ACC112 (cell line): ENCODE data around the gene KLF11.

ENCODE experiments used
- H2AFZ ChIP-seq: fragments of 200-600 bp; sonication (generic); one replicate; pipeline ENCODE4 v1.6.0; 2017; ENCODE audit warnings: antibody characterized with exemption, low read length; ENCODE audit not compliant: unreplicated experiment
- H3K27ac ChIP-seq: fragments of 200-600 bp; sonication (generic); 2 replicates; pipeline ENCODE4 v1.5.1; 2014; ENCODE audit warnings: low read depth, mild to moderate bottlenecking, antibody characterized with exemption, low read length, moderate library complexity
- H3K27me3 ChIP-seq: fragments of 200-600 bp; sonication (generic); 2 replicates; pipeline ENCODE4 v1.6.1; 2014; ENCODE audit warnings: mild to moderate bottlenecking, antibody characterized with exemption, low read length, moderate library complexity, mixed read lengths; ENCODE audit not compliant: insufficient read depth
- H3K36me3 ChIP-seq: fragments of 200-600 bp; sonication (generic); 2 replicates; pipeline ENCODE4 v1.6.1; 2016; ENCODE audit warnings: mild to moderate bottlenecking, antibody characterized with exemption, low read length, moderate library complexity, mixed read lengths; ENCODE audit not compliant: insufficient read depth
- H3K4me1 ChIP-seq: fragments of 200-600 bp; sonication (generic); one replicate; pipeline ENCODE4 v1.6.1; 2016; ENCODE audit warnings: low read length, mixed read lengths; ENCODE audit not compliant: insufficient read depth, unreplicated experiment, control insufficient read depth
- H3K4me3 ChIP-seq: fragments of 200-600 bp; sonication (generic); 2 replicates; pipeline ENCODE4 v1.5.1; 2014; ENCODE audit warnings: mild to moderate bottlenecking, low read depth, low read length
- H3K79me2 ChIP-seq: fragments of 200-600 bp; sonication (generic); one replicate; pipeline ENCODE4 v1.6.0; 2016; ENCODE audit warnings: low read length; ENCODE audit not compliant: control insufficient read depth, unreplicated experiment, insufficient read depth

Gene KLF11

DNA sequence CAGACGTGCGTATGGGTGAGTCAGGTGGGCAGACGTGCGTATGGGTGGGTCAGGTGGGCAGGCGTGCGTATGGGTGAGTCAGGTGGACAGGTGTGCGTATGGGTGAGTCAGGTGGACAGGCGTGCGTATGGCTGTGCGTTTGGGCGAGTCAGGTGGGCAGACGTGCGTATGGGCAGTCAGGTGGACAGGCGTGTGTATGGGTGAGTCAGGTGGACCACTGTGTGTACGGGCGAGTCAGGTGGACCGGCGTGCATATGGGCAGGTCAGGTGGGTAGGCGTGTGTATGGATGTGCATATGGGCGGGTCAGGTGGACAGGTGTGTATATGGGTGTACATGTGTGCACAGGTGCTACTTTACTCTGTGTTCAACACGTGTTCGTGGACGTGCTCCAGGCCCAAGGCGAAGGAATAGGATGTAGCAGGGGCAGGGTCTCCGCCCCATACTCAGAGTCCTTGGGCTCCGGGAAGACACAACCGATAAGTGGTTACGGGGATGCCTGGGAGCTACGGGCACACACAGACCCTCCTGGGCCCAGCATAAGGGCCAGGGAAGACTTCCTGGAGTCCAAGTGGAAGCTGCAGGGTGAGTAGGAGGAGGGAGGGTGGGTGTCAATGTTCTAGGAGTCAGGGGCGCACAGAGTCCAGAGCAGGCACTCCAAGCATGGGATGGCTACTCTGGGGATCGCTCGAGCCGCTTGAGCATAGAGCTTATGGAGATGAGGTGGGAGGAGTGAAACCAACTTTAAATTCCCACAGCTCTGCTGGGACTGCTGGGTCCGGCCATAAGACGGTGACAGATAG, 27.1 kb upstream of the KLF11 start:
- H3K79me2 ChIP-seq: no peaks in the 10 kb centered on the region
- no peak overlapping the region for H2AFZ ChIP-seq
- no peaks in the 10 kb centered on the region for H3K27me3 ChIP-seq
- no peaks in the 10 kb centered on the region for H3K36me3 ChIP-seq
- H3K4me3 ChIP-seq: no peak overlapping the region
- no peak overlapping the region for H3K27ac ChIP-seq
- no peaks in the 10 kb centered on the region for H3K4me1 ChIP-seq

DNA sequence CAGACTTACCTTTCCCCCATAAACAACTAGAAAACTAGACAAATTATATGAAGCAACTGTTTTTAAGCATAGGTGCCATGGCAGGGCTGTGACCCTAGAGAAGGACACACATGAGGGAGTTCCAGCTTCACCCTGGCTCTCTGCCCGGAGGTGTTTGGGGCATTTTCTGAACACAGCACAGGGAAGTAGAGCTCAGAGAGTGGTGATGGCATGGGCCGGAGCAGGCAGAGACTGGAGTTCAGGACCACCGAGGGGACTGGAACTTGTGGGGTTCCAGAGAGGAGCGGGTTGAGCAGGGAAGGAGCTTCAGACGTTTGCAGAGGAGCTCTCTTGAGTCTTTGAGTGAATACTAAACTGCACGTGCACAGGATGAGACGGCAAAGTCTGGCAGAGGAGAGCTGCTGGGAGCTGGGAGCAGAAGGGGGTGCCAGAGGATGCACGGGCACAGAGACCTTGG, 26.5 kb upstream of the KLF11 start:
- Histone ChIP-seq H3K4me3 (no peak overlapping the region), H3K36me3 (no peaks in the 10 kb centered on the region)

DNA sequence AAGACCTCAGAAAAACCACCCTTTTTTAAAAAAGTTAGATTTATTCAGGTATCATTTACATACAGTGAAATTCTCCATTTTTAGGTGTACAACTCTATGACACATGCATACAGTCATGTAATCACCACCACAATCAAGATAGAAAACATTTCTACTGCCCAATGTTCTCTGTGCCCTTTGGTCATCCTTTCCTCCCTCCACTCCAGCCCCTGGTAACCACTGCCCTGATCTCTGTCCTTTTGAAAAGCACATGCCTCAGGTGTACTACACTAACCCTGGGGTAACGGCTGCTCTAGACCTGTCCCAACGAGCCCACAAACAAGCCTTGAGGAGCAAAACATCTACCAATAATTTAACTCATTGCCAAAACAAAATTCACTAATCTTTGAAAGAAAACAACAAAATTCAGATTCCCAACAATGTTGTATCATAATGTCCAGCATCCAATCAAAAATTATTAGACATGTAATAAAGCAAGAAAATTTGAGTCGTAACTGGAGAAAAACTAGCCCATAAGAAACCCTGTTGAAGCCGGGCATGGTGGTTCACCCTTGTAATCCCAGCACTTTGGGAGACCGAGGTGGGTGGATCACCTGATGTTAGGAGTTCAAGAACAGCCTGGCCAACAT, 25.9 kb upstream of the KLF11 start:
- no peak overlapping the region for H3K27ac ChIP-seq
- H3K4me1 ChIP-seq: no peaks in the 10 kb centered on the region
- H2AFZ ChIP-seq: no peak overlapping the region
- H3K36me3 ChIP-seq: no peaks in the 10 kb centered on the region
- no peaks in the 10 kb centered on the region for H3K79me2 ChIP-seq
- no peaks in the 10 kb centered on the region for H3K27me3 ChIP-seq
- no peak overlapping the region for H3K4me3 ChIP-seq

More for the DNA sequence above, 26.5 kb upstream of the KLF11 start:
- no peaks in the 10 kb centered on the region for H3K79me2 ChIP-seq
- H3K27ac ChIP-seq: no peak overlapping the region
- no peaks in the 10 kb centered on the region for H3K27me3 ChIP-seq
- no peaks in the 10 kb centered on the region for H3K4me1 ChIP-seq
- no peak overlapping the region for H2AFZ ChIP-seq

DNA sequence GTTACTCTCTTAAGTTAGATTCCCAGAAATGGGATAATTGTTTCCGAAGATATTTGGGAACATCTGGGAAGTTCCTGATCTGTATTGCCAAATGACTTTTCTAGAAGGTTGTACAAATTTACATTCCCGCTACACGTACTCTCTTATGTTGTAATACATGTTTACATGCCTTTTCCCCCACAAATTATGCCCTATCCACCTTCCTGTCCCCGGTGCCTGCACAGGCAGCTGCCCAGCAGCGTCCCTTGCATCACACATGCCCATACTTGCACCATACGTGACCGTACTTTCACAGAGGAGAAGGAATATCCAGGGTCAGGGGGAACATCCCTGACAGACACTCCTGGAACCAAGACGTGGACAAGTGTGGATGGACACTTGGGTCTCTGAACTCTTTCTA, 24.2 kb upstream of the KLF11 start:
- H3K4me3 ChIP-seq: no peak overlapping the region
- H3K27ac ChIP-seq: no peak overlapping the region
- no peaks in the 10 kb centered on the region for H3K79me2 ChIP-seq
- H2AFZ ChIP-seq: no peak overlapping the region
- no peaks in the 10 kb centered on the region for H3K4me1 ChIP-seq
- no peaks in the 10 kb centered on the region for H3K36me3 ChIP-seq
- H3K27me3 ChIP-seq: no peaks in the 10 kb centered on the region

DNA sequence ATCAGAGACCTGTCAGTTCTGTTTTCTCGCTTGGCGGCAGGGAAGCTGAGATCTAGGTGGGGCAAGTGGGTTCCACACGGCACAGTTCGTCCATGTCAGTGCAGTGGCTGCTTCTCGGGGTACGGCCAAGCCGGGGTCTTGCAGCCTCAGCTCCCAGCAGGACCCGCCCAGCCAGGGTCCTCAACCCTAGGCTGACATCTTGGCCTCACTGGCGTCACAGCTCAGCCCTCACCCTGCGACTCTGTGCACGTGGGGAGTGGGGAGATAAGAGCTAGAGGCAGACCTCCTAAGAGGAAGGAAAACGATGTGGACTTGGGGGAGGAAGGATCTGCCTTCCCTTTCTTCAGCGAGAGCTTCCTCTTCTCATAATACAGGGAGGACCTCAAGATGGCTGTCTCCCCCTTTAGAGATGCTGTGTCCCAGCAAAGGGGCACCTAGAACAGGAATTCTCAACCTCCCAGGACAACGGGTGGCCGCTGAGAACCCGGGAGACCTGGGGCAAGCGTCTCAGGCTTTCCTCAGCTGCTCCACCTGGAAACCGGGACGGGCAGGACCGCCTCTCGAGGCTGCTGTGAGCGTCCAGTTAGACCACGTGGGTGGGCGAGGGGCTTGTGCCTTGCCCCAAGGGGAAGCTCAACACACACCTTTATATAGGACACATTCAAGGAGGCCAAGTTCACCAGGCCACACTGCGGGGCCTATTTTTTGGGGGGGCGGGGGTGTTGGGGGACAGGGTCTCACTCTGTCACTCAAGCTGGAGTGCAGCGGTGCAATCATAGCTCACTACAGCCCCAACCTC, 23.5 kb upstream of the KLF11 start:
- Histone ChIP-seq H2AFZ (no peak overlapping the region), H3K36me3 (no peaks in the 10 kb centered on the region), H3K27me3 (no peaks in the 10 kb centered on the region), H3K4me3 (no peak overlapping the region), H3K4me1 (no peaks in the 10 kb centered on the region), H3K79me2 (no peaks in the 10 kb centered on the region), H3K27ac (no peak overlapping the region)

DNA sequence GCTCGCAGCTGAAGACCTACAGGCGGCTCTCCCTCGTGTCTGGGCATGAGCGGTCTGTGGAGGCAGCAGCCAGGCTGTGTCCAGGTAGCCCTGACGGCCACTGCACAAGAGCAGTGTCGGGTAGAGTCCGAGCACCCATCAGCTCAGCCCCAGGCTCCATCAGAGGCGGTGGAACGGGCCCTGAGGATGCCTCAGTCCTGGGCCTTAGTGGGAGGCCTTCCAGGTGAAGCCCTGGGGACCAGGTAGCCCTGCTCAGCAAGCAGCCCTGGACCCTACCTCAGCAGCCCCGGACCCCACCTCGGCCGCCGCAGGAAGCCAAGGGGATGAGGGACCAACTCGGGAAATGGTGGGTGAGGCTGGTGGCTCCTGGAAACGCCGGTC, 21.3 kb upstream of the KLF11 start:
- no peak overlapping the region for H2AFZ ChIP-seq
- no peak overlapping the region for H3K4me3 ChIP-seq
- no peaks in the 10 kb centered on the region for H3K27me3 ChIP-seq
- H3K4me1 ChIP-seq: no peaks in the 10 kb centered on the region
- H3K79me2 ChIP-seq: no peaks in the 10 kb centered on the region
- no peaks in the 10 kb centered on the region for H3K36me3 ChIP-seq
- H3K27ac ChIP-seq: no peak overlapping the region

DNA sequence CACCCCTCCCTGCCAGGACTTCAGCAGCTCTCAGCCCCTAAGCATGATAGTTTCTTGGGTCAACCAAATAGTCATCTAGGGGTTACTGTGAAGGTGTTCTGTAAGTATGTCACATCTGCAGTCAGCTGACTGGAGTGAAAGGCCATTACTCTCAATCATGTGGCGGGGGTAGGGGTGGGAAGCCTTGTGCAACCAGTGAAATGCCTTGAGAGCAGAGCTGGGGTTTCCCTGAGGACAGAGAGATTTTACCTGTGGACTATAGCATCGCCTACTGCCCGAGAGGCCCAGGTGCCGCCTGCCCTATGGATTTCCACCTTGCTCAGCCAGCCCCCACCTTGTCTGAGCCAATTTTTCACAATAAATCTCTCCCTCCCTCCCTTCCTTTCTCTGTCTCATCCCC, 20.9 kb upstream of the KLF11 start:
- Histone ChIP-seq H3K27ac (no peak overlapping the region), H3K4me1 (no peaks in the 10 kb centered on the region), H3K79me2 (no peaks in the 10 kb centered on the region), H3K36me3 (no peaks in the 10 kb centered on the region), H3K27me3 (no peaks in the 10 kb centered on the region), H2AFZ (no peak overlapping the region), H3K4me3 (no peak overlapping the region)

DNA sequence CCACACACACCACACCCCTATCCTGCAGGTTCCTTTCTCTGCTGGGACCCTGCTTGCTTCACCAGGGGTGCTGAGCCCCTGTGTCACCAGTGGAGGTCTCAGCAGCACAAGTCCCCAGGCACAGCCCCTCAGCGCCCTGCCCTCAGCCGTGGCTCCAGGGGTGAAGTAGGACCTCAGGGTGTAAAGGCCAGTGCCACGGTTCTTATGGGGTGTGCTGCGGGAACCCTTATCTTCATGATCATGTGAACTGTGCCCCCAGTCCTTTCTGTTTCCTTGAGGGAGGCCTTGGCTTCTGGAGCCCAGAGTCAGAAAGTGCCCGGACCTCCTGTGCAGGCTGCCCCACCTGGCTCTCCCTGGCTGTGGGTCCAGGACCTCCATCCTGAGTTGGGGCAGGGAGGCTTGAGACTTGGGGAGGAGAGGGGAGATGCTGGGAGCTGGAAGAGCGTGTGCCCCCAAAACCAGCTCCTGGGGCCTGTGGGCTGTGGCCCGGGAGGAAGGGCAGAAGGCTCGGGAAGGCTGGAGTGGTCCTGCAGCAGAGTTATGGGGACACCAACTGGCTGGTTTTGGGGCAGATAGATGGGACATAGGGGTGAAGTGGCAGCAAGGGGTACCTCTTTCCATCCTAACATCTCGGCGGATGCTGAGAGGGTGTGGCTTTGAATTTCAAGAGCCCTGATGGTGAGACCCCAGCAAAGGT, 20.2 kb upstream of the KLF11 start:
- Histone ChIP-seq H3K36me3 (no peaks in the 10 kb centered on the region), H3K79me2 (no peaks in the 10 kb centered on the region), H2AFZ (no peak overlapping the region), H3K27ac (no peak overlapping the region), H3K27me3 (no peaks in the 10 kb centered on the region), H3K4me1 (no peaks in the 10 kb centered on the region), H3K4me3 (no peak overlapping the region)

DNA sequence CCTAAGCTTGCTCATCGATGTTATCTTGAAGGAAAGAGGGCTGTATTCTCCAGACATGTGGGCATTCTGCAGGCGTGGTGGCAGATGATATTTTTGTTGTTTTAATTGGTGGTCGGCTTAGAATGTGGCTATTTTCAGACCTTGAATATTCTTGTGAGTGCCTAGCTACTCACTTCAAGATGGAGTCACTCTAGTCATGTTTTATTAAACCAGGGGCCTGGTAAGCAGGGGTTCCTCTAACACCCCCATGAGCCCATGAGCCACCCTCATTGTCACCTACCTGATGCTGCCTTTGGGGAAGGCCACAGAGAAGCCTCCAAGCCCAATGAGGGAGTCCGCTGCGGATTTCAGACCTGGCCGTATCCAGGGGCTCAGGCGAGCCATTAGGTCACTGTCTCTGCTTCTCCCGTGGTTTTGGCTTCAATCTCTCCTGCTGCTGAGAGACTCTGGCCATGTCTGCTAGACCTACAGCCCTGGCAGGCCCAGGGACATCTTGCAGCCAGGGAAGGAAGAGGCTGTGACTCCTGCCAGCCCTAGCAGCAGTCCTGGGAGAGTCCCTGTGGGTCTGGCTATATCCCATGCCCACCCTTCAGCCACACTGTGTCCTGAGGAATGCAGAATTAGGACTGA, 16.3 kb upstream of the KLF11 start:
- Histone ChIP-seq H3K27ac (no peak overlapping the region), H2AFZ (no peak overlapping the region), H3K27me3 (no peaks in the 10 kb centered on the region), H3K4me1 (peaks cover 3% of the 10 kb centered on the region), H3K36me3 (no peaks in the 10 kb centered on the region), H3K79me2 (no peaks in the 10 kb centered on the region), H3K4me3 (no peak overlapping the region)

DNA sequence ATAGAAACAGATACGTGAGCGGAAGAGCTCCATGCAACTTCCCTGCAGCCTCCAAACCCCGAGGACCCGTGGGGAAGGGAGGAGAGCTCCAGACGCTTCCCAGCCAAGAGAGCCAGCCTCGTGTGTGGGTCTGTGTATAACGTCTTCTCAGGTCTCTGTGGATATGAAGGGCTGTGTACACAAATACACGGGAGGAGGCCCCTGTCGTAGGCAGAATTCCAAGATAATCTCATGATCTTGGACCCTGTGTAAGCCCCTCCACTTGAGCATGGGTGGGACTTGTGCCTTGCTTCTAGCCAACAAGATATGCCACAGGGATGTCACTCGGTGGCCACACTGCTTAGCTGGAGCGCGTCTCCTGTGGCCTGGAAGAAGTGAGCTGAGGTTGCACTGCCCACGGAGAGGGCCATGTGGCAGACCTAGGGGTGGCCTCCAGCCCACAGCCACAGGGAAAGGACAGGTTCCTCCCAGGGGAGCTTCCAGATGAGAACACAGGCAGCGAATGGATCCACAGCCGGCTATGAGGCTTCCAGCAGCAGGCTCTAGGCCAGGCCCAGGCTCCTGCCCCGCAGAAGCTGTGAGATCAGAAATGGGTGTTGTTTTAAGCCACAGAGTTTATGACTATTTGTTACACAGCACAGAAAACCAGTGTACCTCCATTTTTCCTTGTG, 15.6 kb upstream of the KLF11 start:
- H3K79me2 ChIP-seq: no peaks in the 10 kb centered on the region
- no peak overlapping the region for H3K4me3 ChIP-seq
- peaks cover 3% of the 10 kb centered on the region for H3K4me1 ChIP-seq
- no peak overlapping the region for H3K27ac ChIP-seq
- H2AFZ ChIP-seq: no peak overlapping the region
- H3K36me3 ChIP-seq: no peaks in the 10 kb centered on the region
- no peaks in the 10 kb centered on the region for H3K27me3 ChIP-seq
